Stimulated activated CD4-positive, alpha-beta T cell treated with anti-CD3 and anti-CD28 coated beads, Interleukin-1b, Interleukin-23, amount 100 ng/mL, for 48 hours (primary cell): Measurements from ENCODE around the gene ZBTB7C.
"Not testable (repeated sequence)": the region's sequence is repeated elsewhere in the genome, so short reads cannot be mapped to it uniquely, and the experiment has no call there.

ENCODE experiments used
- DNase-seq: peaks from one replicate; pipeline ENCODE4 v3.0.0-alpha.2; 2020

Gene ZBTB7C

GRCh38 chr18:48293954-48294898, 115.0 kb downstream of the ZBTB7C start:
- DNase-seq: no peak

GRCh38 chr18:48292782-48293424, 116.3 kb downstream of the ZBTB7C start:
- DNase-seq: no peak

- DNase-seq: no peak
These were observed 117.0 kb downstream of the ZBTB7C start for GRCh38 chr18:48292229-48292628.

- DNase-seq: no peak
These were observed 118.8 kb downstream of the ZBTB7C start for GRCh38 chr18:48290162-48290926.

- no peak for DNase-seq
These were observed 124.4 kb downstream of the ZBTB7C start for GRCh38 chr18:48284743-48285142.

GRCh38 chr18:48284011-48284410, 125.2 kb downstream of the ZBTB7C start:
- not testable (repeated sequence) for DNase-seq

GRCh38 chr18:48281460-48281859, 127.7 kb downstream of the ZBTB7C start:
- not testable (repeated sequence) for DNase-seq

- DNase-seq: no peak
These were observed 129.9 kb downstream of the ZBTB7C start for GRCh38 chr18:48279312-48279711.

- no peak for DNase-seq
These were observed 131.1 kb downstream of the ZBTB7C start for GRCh38 chr18:48278081-48278480.

GRCh38 chr18:48274301-48274700, 134.9 kb downstream of the ZBTB7C start:
- DNase-seq: no peak

- DNase-seq: no peak
These were observed 138.3 kb downstream of the ZBTB7C start for GRCh38 chr18:48270929-48271328.

- DNase-seq: no peak
These were observed 143.9 kb downstream of the ZBTB7C start for GRCh38 chr18:48265328-48265727.

GRCh38 chr18:48263914-48264902, 145.0 kb downstream of the ZBTB7C start:
- no peak for DNase-seq

- no peak for DNase-seq
These were observed 145.9 kb downstream of the ZBTB7C start for GRCh38 chr18:48263192-48263853.

- no peak for DNase-seq
These were observed 148.9 kb downstream of the ZBTB7C start for GRCh38 chr18:48260237-48260636.

GRCh38 chr18:48256848-48257247, 152.3 kb downstream of the ZBTB7C start:
- DNase-seq: no peak

GRCh38 chr18:48254077-48254602, 155.0 kb downstream of the ZBTB7C start:
- DNase-seq: no peak

- DNase-seq: no peak
These were observed 156.7 kb downstream of the ZBTB7C start for GRCh38 chr18:48252525-48252924.

GRCh38 chr18:48250918-48251317, 158.3 kb downstream of the ZBTB7C start:
- no peak for DNase-seq

GRCh38 chr18:48250362-48250907, 158.7 kb downstream of the ZBTB7C start:
- no peak for DNase-seq

GRCh38 chr18:48249854-48250253, 159.3 kb downstream of the ZBTB7C start:
- DNase-seq: no peak
